GM21723 (cell line): Measurements from ENCODE around the gene SCIN.

Source experiments
- ATAC-seq: cut with Tn5 transposase; IDR thresholded peaks from one replicate; pipeline ENCODE4 v1.9.1; 2021; ENCODE audit warnings: mild to moderate bottlenecking, moderate library complexity; ENCODE audit not compliant: unreplicated experiment

Gene SCIN

GRCh38 chr7:12609561-12609960 lies 39.0 kb downstream of the SCIN start:
- no peak for ATAC-seq

GRCh38 chr7:12610899-12611298 lies 40.4 kb downstream of the SCIN start:
- ATAC-seq: no peak

GRCh38 chr7:12612622-12613021 lies 42.1 kb downstream of the SCIN start:
- no peak for ATAC-seq

- no peak for ATAC-seq
These were observed 49.0 kb downstream of the SCIN start for GRCh38 chr7:12619461-12620069.

GRCh38 chr7:12620371-12620770 lies 49.9 kb downstream of the SCIN start:
- no peak for ATAC-seq

- no peak for ATAC-seq
These were observed 52.7 kb downstream of the SCIN start for GRCh38 chr7:12623223-12623622.

- ATAC-seq: peak; percentile 67
These were observed 53.5 kb downstream of the SCIN start for GRCh38 chr7:12623885-12624498.

GRCh38 chr7:12625836-12626235 lies 55.3 kb downstream of the SCIN start:
- no peak for ATAC-seq

- ATAC-seq: no peak
These were observed 59.4 kb downstream of the SCIN start for GRCh38 chr7:12629816-12630512.

- ATAC-seq: no peak
These were observed 59.9 kb downstream of the SCIN start for GRCh38 chr7:12630513-12630819.

GRCh38 chr7:12633582-12633981 lies 63.1 kb downstream of the SCIN start:
- ATAC-seq: no peak

- ATAC-seq: peak; percentile 77
These were observed 65.3 kb downstream of the SCIN start for GRCh38 chr7:12635830-12636229.

GRCh38 chr7:12637328-12637727 lies 66.8 kb downstream of the SCIN start:
- ATAC-seq: no peak

- peak; percentile 59 for ATAC-seq
These were observed 67.5 kb downstream of the SCIN start for GRCh38 chr7:12637819-12638592.

GRCh38 chr7:12638851-12639456 lies 68.4 kb downstream of the SCIN start:
- ATAC-seq: peak; percentile 51

- ATAC-seq: no peak
These were observed 70.0 kb downstream of the SCIN start for GRCh38 chr7:12640299-12641096.

GRCh38 chr7:12641196-12641595 lies 70.7 kb downstream of the SCIN start:
- no peak for ATAC-seq

- no peak for ATAC-seq
These were observed 72.0 kb downstream of the SCIN start for GRCh38 chr7:12642508-12642907.

- no peak for ATAC-seq
These were observed 72.6 kb downstream of the SCIN start for GRCh38 chr7:12643001-12643643.

- ATAC-seq: no peak
These were observed 73.1 kb downstream of the SCIN start for GRCh38 chr7:12643644-12644043.
